Frontal cortex (tissue), 4 donors: ENCODE measurements around the gene PSMD3. TPM values are rescaled to one million over a fixed set of nuclear protein-coding genes. Genes with fewer than 3 reads are reported as not detected.

Experiments used
- DNase-seq, 2 donors: peaks; one replicate each; pipeline ENCODE4 v3.0.0; 2012; ENCODE audit warnings: low spot score in 2 of 2
- FAIRE-seq: peaks from 2 replicates; lab custom pipeline; 2012; peaks lifted over from hg19 to GRCh38; lab: Jason Lieb, UNC
- total RNA-seq: library from RNA; depleted of rRNA; stranded (reverse); fragments of >200 nt; gene quantifications from one replicate; pipeline ENCODE4 v1.2.3, GENCODE V29; 2014
- donor health status: control.
- donor health status: control.
- donor health status: control.

Gene PSMD3
- total RNA-seq, 1 donor from 2014 or later, result 77.0 TPM

DNA sequence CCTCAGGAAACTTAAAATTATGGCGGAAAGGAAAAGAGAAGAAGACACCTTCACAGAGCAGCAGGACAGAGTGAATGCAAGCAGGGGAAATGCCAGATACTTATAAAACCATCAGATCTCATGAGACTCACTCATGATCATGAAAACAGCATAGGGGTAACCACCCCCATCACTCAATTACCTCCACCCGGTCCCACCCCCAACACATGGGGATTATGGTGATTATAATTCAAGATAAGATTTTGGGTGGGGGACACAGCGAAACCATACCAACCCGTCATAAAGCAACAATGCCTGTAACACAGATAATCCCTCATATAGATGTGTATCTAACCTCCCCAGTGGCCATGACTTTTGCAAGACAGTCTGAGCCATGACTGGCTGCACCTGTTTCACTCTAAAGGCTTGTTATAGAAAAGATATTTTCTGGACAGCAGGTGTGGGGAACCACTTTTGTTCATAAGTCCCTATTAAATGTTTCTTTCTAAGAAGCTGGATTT, 24.8 kb upstream of the PSMD3 start:
- no peak for DNase-seq
- FAIRE-seq, result no peak

DNA sequence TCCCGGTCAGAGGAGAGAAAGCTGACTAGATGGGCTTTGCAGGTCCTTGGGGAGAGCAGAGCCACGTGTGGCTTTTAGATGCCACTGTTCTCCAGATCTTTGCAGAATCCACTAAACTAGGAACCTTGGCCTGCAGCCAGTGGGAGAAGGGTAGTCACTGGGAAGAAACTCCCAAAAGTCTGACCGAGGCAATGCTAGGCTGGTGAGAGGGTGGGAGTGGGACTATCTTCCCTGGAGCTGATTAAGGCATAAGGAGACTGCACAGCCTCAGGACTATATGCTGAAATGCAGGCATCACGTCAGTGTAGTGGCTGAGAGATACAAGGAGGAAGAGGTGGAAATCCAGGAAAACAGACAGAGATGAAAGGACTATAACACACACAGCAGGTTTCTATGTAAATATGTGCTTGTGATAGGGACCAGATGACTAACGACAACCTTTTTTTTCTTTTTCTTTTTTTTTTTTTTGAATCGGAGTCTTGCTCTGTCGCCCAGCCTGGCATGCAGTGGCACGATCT, 20.0 kb upstream of the PSMD3 start:
- no peak for FAIRE-seq
- no peak for DNase-seq

DNA sequence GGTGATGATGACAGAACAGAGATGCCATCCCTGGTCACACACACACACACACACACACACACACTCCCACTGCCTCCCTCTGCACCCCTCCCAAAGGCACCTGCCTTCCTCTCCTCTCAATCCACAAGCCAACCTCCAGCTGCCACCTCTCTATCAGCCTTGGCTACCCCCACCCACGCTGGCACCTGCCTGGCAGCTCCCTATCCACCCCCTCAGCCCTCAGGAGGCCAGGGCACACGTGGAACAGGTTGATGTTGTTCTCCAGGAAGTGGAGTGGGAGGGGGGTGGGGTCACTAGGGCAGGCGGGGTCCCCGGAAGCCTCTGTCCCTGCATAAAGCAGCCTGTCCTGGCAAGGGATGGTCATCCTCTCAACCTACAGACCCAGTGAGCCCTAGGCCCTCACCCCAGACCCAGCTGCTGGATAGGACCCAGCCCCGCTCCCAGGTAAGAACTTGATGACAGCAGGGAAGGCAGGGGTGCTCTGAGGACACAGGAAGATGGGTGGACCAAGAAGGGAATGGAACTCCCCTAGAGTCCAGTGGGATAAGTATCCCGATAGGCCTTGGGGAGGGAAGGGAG, 17.9 kb upstream of the PSMD3 start, which contains the start of gene GSDMA:
Gene GSDMA (plus strand): TSS at position 363 of the 579 bp plus-strand sequence. CDS start 2,684 bp downstream, outside the sequence.
- DNase-seq, result no peak
- no peak for FAIRE-seq

DNA sequence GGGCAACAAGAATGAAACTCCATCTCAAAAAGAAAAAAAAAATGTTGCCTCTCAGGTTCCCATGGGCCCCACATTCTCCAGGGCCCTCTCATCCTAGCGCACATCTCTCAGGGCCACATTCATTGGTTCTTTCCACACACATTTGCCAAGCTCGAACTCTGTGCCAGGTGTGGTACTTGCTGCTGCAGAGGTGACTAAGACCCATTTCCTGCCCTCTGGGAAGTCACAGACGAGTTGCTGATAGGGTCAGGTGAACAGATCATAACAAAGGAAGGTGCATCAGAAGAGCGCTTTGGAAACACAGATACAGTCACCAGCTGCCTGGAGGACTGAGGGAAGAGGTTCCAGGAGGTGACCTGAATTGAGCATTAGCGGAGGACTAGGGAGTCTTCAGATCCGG, 16.8 kb upstream of the PSMD3 start:
- DNase-seq (no peak), FAIRE-seq (no peak)

DNA sequence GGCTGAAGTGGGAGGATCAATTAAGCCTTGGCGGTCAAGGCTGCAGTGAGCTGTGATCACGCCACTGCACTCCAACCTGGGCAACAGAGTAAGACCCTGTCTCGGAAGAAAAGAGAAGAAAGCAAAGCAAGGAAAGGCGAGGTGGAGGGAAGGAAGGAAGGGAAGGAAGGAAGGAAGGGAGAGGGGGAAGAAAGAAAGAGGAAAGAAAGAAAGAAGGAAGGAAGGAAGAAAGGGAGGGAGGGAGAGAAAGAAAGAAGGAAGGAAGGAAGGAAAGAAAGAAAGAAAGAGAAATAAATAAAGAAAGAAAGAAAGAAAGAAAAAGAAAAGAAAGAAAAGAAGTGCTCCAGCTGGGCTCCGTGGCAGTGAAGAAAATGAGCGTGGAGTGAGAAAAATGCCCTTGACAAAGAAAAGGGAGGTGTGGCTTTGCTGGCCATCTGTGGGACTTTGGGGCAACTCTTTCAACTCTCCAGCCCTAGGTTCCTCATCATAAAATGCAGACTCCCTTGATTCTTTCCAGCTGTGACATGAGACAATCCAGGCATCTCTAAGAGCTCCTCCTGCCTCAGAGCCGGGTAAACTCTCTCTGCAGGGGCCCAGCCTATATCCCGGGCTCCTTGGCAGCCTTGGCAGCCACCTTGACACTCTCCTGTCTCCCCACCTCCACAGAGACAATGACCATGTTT, 15.4 kb upstream of the PSMD3 start:
- no peak for DNase-seq

DNA sequence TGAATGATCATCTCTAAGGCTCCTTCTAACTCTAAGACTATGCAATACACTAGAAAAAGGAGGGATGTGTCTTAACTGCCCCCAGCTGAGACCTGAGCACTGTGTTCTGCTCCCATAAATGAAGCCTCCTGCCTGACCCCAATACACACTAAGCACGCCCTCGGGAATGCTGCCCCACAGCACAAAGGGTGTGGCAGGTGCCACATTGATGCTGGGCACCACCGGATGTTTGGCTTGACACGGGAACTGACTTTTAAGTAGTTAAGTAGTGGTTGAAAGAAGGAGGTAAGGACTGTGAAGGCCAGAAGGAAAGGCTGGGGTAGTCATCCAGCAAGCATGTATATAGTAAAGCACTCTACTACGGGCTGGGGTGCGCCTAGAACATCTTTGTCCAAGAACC, 13.8 kb upstream of the PSMD3 start:
- FAIRE-seq, result no peak
- DNase-seq, result no peak

More for the DNA sequence above, 15.4 kb upstream of the PSMD3 start:
- FAIRE-seq, result no peak

DNA sequence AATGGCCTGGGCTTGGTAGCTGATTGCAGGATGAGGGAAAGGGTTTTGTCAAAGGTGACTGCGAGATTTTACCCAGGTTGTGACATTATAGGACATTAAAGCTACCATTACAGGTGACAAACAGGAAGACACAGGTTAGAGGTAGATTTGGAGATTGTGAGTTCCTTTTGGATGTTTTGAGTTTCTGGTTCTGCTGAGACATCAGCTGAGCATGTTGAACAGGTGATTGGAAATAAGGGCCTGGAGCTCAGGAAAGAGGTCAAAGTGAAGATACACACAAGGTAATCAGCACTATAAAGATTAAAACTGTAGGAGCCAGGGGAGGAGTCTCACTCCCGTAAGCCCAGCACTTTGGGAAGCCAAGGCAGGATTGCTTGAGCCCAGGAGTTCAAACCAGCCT, 11.8 kb upstream of the PSMD3 start:
- FAIRE-seq (no peak), DNase-seq (no peak)

DNA sequence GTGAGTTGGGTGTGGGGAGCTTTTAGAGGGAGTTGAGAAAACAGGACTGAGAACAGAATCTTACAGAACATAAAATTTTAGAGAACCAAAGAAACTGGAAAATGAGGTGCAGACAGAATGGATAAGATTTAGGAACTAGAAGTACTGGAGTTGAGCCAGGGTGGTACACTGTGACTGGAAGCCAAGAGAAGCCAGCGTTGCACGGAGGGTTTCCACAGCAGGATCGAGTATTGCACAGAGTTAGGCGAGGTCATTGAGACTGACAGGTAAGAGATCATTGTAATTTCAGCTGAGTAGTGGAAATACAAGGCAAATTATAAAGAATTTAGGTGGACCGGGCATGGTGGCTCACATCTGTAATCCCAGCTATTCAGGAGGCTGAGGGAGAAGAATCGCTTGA, 11.2 kb upstream of the PSMD3 start:
- DNase-seq (no peak), FAIRE-seq (no peak)

DNA sequence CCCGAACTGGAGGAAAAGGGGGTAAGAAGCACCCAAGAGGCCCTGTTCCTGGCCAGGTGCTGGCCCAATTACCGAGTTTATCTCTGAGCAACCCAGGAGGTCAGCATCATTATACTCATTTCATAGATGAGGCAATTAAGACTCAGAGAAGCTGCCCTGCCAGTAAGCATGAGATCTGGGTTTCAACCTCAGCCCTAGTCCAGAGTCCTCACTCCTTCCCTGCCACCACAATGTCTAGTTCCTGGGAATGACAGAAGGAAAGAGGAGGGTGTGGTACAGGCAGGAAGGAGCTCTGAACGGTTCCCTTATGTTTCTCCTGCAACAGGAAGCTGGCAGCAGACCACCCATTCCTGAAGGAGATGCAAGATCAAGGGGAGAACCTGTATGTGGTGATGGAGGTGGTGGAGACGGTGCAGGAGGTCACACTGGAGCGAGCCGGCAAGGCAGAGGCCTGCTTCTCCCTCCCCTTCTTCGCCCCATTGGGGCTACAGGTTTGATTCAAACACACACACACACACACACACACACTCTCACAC, 10.4 kb upstream of the PSMD3 start:
- DNase-seq (no peak), FAIRE-seq (no peak)

DNA sequence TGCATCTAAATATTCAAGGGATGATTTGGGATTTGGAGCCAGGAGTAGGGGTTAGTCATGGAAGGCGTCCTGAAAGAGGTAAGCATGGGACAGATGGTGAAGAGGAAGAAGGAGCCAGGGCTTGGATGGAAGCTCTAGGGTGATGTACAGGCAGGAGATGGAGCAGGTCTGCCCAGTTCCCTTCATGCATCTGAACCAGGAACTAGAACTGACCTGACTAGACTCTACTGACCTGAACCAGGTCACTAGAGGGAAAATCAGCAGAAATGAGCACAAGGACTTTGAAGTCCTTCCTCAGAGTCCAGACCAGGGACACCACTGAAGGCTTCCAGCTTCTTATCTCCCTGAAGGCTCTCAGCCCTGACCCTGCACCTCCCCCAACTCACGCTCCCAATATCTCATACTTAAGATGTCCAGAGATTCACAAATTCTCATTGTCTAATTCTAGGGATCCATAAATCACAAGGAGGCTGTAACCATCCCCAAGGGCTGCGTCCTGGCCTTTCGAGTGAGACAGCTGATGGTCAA, 9.5 kb upstream of the PSMD3 start:
- DNase-seq (no peak), FAIRE-seq (no peak)

DNA sequence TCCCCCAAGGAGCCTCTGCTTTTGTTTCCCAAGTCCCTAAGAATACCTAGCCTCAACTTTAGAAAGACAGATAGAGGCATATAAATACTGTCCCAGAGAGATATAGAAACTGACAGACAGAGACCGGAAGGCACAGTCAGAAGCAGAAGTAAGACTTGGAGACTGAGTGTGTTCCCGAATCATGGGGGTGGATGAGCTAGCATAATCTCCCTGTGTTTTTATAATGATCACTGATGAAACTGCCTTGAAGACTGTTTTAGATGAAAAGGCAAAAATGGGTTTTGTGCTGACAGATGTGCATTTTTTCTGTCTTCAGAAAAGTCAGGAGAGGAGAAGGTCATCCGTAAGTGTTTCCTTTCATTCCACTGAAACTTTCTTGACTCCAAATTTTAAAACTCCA, 8.3 kb upstream of the PSMD3 start:
- FAIRE-seq, result no peak
- no peak for DNase-seq

DNA sequence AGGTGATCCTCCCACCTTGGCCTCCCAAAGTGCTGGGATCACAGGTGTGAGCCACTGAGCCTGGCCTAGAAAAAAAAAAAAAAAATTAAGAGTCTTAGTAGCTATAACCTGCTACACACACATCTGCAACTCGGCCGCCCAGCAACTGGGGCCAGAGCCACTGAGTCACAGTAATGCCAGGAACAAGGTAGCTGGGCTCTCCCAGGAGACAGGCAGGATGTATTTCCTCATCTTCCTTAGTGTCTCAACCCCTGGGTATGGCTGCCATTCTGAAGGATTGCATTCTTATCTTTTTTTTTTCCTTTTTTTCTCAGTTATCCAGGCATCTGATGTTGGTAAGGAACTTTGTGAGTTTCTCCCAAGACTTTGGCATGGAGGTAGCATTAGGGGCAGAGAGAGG, 7.1 kb upstream of the PSMD3 start:
- no peak for DNase-seq
- FAIRE-seq, result no peak

DNA sequence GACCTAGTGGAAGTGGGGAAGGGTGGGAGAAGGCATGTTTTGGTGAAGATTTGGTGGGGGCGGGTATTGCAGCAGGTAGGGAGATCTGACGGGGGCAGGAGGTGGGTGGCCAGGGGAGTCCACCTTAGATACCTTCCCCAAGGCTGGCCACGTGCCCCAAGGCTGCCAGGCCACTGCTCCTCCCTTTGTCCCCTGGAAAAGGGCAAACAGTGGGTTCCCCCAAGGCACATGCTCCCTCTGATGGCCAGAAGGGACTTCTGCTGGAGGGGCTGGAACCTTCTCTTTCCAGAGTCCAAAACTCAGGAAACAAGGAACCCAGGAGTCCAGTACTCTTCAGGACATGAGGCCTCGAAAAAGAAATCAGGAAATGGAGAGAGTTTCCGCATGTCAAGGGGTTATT, 6.2 kb upstream of the PSMD3 start:
- DNase-seq, result no peak

DNA sequence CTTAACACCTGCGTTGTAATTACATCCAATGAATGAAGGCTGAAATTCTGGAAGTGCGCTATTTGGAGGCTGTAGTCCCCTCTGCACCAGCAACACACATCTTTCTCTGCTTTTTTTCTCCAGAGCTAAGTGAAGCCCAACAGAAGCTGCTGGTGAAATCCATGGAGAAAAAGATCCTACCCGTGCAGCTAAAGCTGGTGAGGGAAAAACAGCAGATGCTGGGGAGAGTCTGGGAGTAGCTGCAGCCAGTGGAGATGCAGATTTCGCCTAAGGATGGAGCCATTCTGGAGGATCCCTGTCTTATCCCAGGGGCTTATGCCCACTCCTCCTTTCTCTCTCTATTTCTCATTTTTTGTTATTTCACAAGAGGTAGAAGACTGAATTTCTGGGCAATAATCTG, 4.8 kb upstream of the PSMD3 start:
- no peak for DNase-seq

More for the DNA sequence above, 6.2 kb upstream of the PSMD3 start:
- FAIRE-seq, result no peak

DNA sequence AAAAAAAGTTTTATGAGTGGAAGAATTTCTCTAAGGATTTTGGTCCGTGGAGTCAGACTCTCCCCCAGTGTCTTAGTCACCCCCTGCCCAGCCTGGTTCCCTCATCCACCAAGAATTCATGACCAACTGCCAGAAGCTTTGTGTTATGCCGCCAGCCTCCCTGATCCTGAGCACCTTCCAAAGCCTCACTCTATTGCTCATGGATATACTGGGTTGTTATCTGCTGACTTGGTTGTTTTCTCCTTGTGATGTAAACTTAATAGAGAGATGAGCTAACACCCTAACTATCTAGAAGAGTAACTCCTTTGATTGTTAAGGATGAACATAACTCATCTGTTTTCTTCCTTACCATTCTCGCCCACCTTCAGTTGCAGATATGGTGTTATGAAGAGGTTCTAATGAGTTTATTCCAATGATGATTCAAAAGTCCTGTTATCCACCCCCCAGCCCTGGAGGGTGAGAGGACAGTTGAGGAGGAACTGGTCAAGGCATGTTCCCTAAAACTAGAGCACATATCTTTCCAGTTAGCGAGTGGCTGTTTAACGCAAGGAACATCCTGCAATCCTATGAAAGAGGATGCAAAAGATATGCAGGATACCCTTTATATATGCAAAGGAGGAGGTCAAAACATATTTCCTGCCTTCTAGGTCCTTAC, 1.5 kb upstream of the PSMD3 start:
- FAIRE-seq (no peak), DNase-seq (no peak)

More for the DNA sequence above, 4.8 kb upstream of the PSMD3 start:
- no peak for FAIRE-seq

DNA sequence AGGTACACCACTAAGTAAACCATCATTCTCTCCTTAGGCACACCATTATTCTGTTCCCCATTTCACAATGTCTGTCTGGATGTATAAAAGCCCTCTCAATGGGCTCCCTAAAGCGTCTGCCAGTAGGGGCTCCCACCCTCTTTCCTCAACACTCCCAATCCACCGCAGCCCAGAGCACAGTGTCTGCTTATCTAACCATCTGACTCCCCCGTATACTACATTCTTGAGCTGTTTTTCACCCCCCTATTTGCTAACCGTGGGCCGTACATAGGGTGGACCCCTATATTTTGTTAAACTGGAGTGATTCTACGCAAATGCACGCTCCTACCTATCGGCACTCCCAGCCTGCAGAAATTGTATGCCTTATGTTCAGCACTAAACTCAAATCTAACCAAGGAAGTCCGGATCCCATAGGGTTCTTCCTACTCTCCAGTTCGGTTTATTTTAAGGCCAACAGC, 685 bp upstream of the PSMD3 start:
- DNase-seq, result no peak
- no peak for FAIRE-seq

DNA sequence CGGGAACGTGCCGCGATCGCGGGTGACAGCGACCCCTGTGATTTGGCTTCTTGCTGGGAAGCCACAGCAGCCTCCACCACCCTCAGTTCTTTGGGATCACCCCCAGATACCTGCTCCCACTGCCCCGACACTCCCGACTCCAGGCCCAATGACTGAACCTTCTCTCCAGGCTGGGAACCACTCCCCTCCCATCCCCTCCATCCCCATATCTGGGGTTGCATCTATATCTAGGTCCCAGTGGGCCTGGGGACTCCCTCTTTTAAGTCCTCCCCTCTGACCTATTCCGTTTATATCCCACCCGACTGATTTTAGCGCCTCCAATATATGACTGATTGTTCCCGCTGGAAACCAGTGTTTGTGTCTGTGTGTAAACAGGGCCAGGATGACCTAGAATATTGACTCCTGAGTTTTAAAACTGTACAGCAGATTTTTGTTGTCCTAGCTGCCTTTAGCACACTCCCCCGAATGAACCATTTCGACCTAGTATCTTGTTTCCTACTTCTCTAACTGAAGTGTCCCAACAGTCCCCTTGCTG, 667 bp downstream of the PSMD3 start:
- DNase-seq (no peak), FAIRE-seq (no peak)

DNA sequence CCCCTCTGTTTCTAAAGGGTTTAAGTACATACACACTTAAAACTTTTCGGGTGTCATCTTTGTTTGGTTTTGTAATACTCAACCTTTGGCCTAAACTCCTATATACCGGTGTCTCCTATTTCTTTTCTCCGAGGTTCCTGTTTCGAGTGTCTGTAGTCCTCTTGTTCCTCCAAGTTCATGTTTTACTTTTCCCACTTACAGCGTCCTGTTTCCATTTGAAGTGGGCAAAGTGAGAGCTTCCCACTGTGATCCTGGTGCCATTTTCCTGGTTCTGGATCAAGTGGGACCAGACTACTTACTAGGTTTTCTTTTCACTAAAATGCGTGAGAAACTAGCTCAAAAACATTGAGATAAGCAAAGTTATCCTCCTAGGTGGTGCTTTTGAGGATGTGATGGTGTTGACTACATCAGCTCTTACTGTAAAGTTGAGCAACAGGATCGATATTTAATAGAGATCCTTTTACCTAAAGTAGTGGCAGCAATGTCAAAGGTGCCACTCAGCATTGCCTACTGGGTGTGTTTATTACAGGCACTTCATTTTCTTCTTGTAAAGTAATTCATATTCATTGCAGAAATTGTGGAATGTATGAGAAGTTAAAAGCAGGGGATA, 1.3 kb downstream of the PSMD3 start:
- no peak for DNase-seq
- FAIRE-seq, result no peak

DNA sequence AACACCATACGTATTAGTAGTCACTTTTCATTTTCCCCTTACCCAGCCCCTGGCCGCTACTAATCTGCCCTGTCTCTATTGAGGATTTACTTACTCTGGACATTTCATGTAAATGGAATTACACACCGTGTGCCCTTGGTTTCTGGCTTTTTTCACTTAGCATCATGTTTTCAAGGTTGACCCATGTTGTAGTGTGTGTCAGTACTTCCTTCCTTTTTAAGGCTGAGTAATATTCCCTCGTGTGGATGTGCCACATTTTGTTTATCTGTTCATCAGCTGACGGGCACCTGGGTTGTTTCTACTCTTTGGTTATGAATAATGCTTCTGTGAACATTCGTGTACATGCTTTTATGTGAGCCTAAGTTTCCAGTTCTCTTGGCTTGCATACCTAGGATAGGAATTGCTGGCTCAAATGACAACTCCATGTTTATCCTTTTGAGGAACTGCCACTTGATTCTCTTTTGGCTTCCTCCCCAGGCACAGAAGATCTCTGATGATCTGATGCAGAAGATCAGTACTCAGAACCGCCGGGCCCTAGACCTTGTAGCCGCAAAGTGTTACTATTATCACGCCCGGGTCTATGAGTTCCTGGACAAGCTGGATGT, 7.7 kb downstream of the PSMD3 start:
- FAIRE-seq, result no peak
- no peak for DNase-seq
